ENCODE results near the gene LTB4R2. TPM values are rescaled to one million over a fixed set of nuclear protein-coding genes. Genes with fewer than 3 reads are reported as not detected.
A peak's percentile ranks its signal among the peaks of the same experiment; 100 is the strongest.

Gene LTB4R2
- total and polyA plus RNA-seq, 2 experiments from 2014 or later = 0.45 to 3.5 TPM

GRCh38 chr14:24332268-24332993 lies 22.5 kb downstream of the LTB4R2 start:
- H3K9me3 ChIP-seq (ENCODE audit: low read depth) = no peaks in the 10 kb centered on the region
- peaks cover 7% of the 10 kb centered on the region; the same call in 1 of the 2 replicates for H3K4me1 ChIP-seq (ENCODE audit: insufficient read depth)
- H3K27ac ChIP-seq = no peak overlapping the region
- TF ChIP-seq EZH2phosphoT487 (IDR thresholded peaks at IDR 0.05; ENCODE audit: insufficient read depth, low read depth) = no peak
- TF ChIP-seq EZH2 (IDR thresholded peaks at IDR 0.05; ENCODE audit: insufficient read depth, poor library complexity, severe bottlenecking) = no peak
- H3K4me2 ChIP-seq (ENCODE audit: unreplicated experiment) = no peak overlapping the region
- no peaks in the 10 kb centered on the region for H3K36me3 ChIP-seq (ENCODE audit: low read depth)
- no peaks in the 10 kb centered on the region for H3K9me2 ChIP-seq (ENCODE audit: insufficient read depth)
- H3F3A ChIP-seq (ENCODE audit: insufficient read depth) = no peaks in the 10 kb centered on the region
- H2AFZ ChIP-seq = no peak overlapping the region; the same call in 1 of the 2 replicates
- H3K4me3 ChIP-seq = no peak overlapping the region
- 28 to 34% methylated on average over 45 to 56 of the region's 56 CpGs for WGBS, 2 experiments (ENCODE audit: low coverage in 1 of 2, low lambda C conversion rate in 2 of 2, missing lambda C conversion rate in 2 of 2)
- in situ Hi-C loops (cut with MboI) = no loop called here
- no peak overlapping the region for H3K9ac ChIP-seq
- H3K79me2 ChIP-seq (ENCODE audit: insufficient read depth) = no peaks in the 10 kb centered on the region
- H3K27me3 ChIP-seq (replicated peaks; ENCODE audit: insufficient read depth) = no peaks in the 10 kb centered on the region
- peak; percentile 80 for DNase-seq
- H4K20me1 ChIP-seq (ENCODE audit: insufficient read depth) = no peaks in the 10 kb centered on the region

GRCh38 chr14:24334431-24335291 lies 24.7 kb downstream of the LTB4R2 start, which contains the start of gene ADCY4:
ADCY4 (minus strand) TSS chr14:24335071; CDS start chr14:24334652, 419 bp downstream.
- Histone ChIP-seq H3K4me3 (peak within 1 kb of the TSS; percentile 64), H3K36me3 (ENCODE audit: low read depth) (no peaks in the 10 kb centered on the region), H3K27me3 (replicated peaks; ENCODE audit: insufficient read depth) (no peaks in the 10 kb centered on the region), H3K27ac (no peak within 1 kb of the TSS), H3K79me2 (ENCODE audit: insufficient read depth) (no peaks in the 10 kb centered on the region), H2AFZ (peak within 1 kb of the TSS; percentile 52), H3K9me2 (ENCODE audit: insufficient read depth) (no peaks in the 10 kb centered on the region), H3K9ac (0 out of 2 replicates have a peak within 1 kb of the TSS, but pooled peaks have one; percentile 6), H3K4me1 (ENCODE audit: insufficient read depth) (peaks cover 7% of the 10 kb centered on the region; the same call in 1 of the 2 replicates), H3F3A (ENCODE audit: insufficient read depth) (no peaks in the 10 kb centered on the region), H3K4me2 (ENCODE audit: unreplicated experiment) (peak within 1 kb of the TSS; percentile 69), H3K9me3 (ENCODE audit: low read depth) (no peaks in the 10 kb centered on the region), H4K20me1 (ENCODE audit: insufficient read depth) (no peaks in the 10 kb centered on the region)
- 17% methylated on average over 27 to 55 of the region's 65 CpGs for WGBS, 2 experiments (ENCODE audit: low coverage in 1 of 2, low lambda C conversion rate in 2 of 2, missing lambda C conversion rate in 2 of 2)
- TF ChIP-seq EZH2 (IDR thresholded peaks at IDR 0.05; ENCODE audit: insufficient read depth, poor library complexity, severe bottlenecking) (no peak), EZH2phosphoT487 (IDR thresholded peaks at IDR 0.05; ENCODE audit: insufficient read depth, low read depth) (no peak)
- in situ Hi-C loops (cut with MboI) = loop anchor here (5.0 kb wide), 1 partner anchor 103 kb away; no protein-coding TSS in a partner anchor
- DNase-seq = peak; percentile 50

- no peak for DNase-seq
- H3K9ac ChIP-seq = no peak overlapping the region
- no peaks in the 10 kb centered on the region for H3K36me3 ChIP-seq (ENCODE audit: low read depth)
- WGBS, 2 experiments (ENCODE audit: low coverage in 1 of 2, low lambda C conversion rate in 2 of 2, missing lambda C conversion rate in 2 of 2) = 86 to 88% methylated on average over 11 to 12 of the region's 12 CpGs
- no peak overlapping the region for H3K4me3 ChIP-seq
- H3K4me2 ChIP-seq (ENCODE audit: unreplicated experiment) = no peak overlapping the region
- H3F3A ChIP-seq (ENCODE audit: insufficient read depth) = no peaks in the 10 kb centered on the region
- no peak overlapping the region for H3K27ac ChIP-seq
- H4K20me1 ChIP-seq (ENCODE audit: insufficient read depth) = no peaks in the 10 kb centered on the region
- H3K27me3 ChIP-seq (replicated peaks; ENCODE audit: insufficient read depth) = no peaks in the 10 kb centered on the region
- no peaks in the 10 kb centered on the region for H3K9me3 ChIP-seq (ENCODE audit: low read depth)
- no peaks in the 10 kb centered on the region for H3K9me2 ChIP-seq (ENCODE audit: insufficient read depth)
- in situ Hi-C loops (cut with MboI) = loop anchor here (5.0 kb wide), 1 partner anchor 102 kb away; no protein-coding TSS in a partner anchor
- H2AFZ ChIP-seq = no peak overlapping the region
- no peaks in the 10 kb centered on the region for H3K79me2 ChIP-seq (ENCODE audit: insufficient read depth)
- peaks cover 7% of the 10 kb centered on the region; the same call in 1 of the 2 replicates for H3K4me1 ChIP-seq (ENCODE audit: insufficient read depth)
- TF ChIP-seq EZH2 (IDR thresholded peaks at IDR 0.05; ENCODE audit: insufficient read depth, poor library complexity, severe bottlenecking) = no peak
- TF ChIP-seq EZH2phosphoT487 (IDR thresholded peaks at IDR 0.05; ENCODE audit: insufficient read depth, low read depth) = no peak
These were observed 25.7 kb downstream of the LTB4R2 start for GRCh38 chr14:24335461-24336171.
